Hepatocyte (in vitro differentiated cells): Measurements from ENCODE around the gene TSPAN8. TPM values are rescaled to one million over a fixed set of nuclear protein-coding genes. Genes with fewer than 3 reads are reported as not detected.

Source experiments
- DNase-seq: peaks from one replicate; pipeline ENCODE4 v3.0.0-alpha.2; 2016; ENCODE audit warnings: low spot score
- H2AFZ ChIP-seq: fragments of 200-600 bp; sonication (generic); 2 replicates; pipeline ENCODE4 v1.6.0; 2016; ENCODE audit warnings: antibody characterized with exemption, mild to moderate bottlenecking
- H3K27ac ChIP-seq: fragments of 200-600 bp; sonication (generic); 2 replicates; pipeline ENCODE4 v1.5.1; 2016; ENCODE audit warnings: mild to moderate bottlenecking
- H3K27me3 ChIP-seq: fragments of 200-600 bp; sonication (generic); 2 replicates; pipeline ENCODE4 v1.6.1; 2016
- H3K36me3 ChIP-seq: fragments of 200-600 bp; sonication (generic); replicated peaks from 2 replicates; pipeline ENCODE4 v1.5.1; 2016; ENCODE audit warnings: low read depth; ENCODE audit not compliant: insufficient read depth
- H3K4me1 ChIP-seq: fragments of 200-600 bp; sonication (generic); 2 replicates; pipeline ENCODE4 v1.5.1; 2016; ENCODE audit warnings: mild to moderate bottlenecking, moderate library complexity; ENCODE audit not compliant: insufficient read depth
- H3K4me2 ChIP-seq: fragments of 200-600 bp; sonication (generic); 2 replicates; pipeline ENCODE4 v1.6.0; 2016
- H3K4me3 ChIP-seq: fragments of 200-600 bp; sonication (generic); 2 replicates; pipeline ENCODE4 v1.5.1; 2016; ENCODE audit warnings: mild to moderate bottlenecking
- H3K79me2 ChIP-seq: fragments of 200-600 bp; sonication (generic); 2 replicates; pipeline ENCODE4 v1.6.0; 2017; ENCODE audit warnings: mild to moderate bottlenecking
- H3K9me2 ChIP-seq: fragments of 200-600 bp; sonication (generic); replicated peaks from 2 replicates; pipeline ENCODE4 v1.6.0; 2017; ENCODE audit warnings: mild to moderate bottlenecking; ENCODE audit not compliant: insufficient read depth
- H3K9me3 ChIP-seq: fragments of 200-600 bp; sonication (generic); 2 replicates; pipeline ENCODE4 v1.5.1; 2016; ENCODE audit warnings: low read depth, mild to moderate bottlenecking
- H4K20me1 ChIP-seq: fragments of 200-600 bp; sonication (generic); 2 replicates; pipeline ENCODE4 v1.6.0; 2016; ENCODE audit warnings: mild to moderate bottlenecking; ENCODE audit not compliant: insufficient read depth, poor library complexity, severe bottlenecking
- CTCF ChIP-seq: fragments of 200-600 bp; sonication (generic); IDR thresholded peaks from 2 replicates; pipeline ENCODE4 v1.5.1; 2016; ENCODE audit warnings: antibody characterized with exemption, mild to moderate bottlenecking; ENCODE audit not compliant: poor library complexity
- EZH2 ChIP-seq: fragments of 200-600 bp; sonication (generic); IDR thresholded peaks from 2 replicates; pipeline ENCODE4 v1.6.1; 2016; ENCODE audit warnings: antibody characterized with exemption, mild to moderate bottlenecking, borderline replicate concordance
- EZH2phosphoT487 ChIP-seq: fragments of 200-600 bp; sonication (generic); IDR thresholded peaks from one replicate; pipeline ENCODE4 v1.6.1; 2018; ENCODE audit warnings: antibody characterized with exemption, mild to moderate bottlenecking, low read depth, moderate library complexity; ENCODE audit not compliant: unreplicated experiment, severe bottlenecking
- WGBS: methylation state at CpG from one replicate; pipeline ENCODE4 v1.1.6; 2016; ENCODE audit warnings: low lambda C conversion rate; ENCODE audit errors: missing lambda C conversion rate; 5-methylcytosine and 5-hydroxymethylcytosine counted together
- polyA plus RNA-seq: library from polyadenylated mRNA; unstranded; fragments of >200 nt; fragmentation: Nextera tagmentation; extraction: Ambion mirVana; gene quantifications from 2 replicates; pipeline ENCODE4 v1.2.1, GENCODE V29; 2016
- total RNA-seq: library from RNA; depleted of rRNA; stranded (reverse); fragments of >200 nt; gene quantifications from 2 replicates; pipeline ENCODE4 v1.2.3, GENCODE V29; 2014

Gene TSPAN8
- total RNA-seq, result 639 and 683 TPM in 2 replicates
- polyA plus RNA-seq, result 292 and 312 TPM in 2 replicates

- H3K27me3 ChIP-seq, result no peaks in the 10 kb centered on the region
- peak within 1 kb of the TSS; percentile 3 for H2AFZ ChIP-seq
- H3K4me2 ChIP-seq, result peak within 1 kb of the TSS; percentile 64
- peaks cover 39% of the 10 kb centered on the region for H3K4me1 ChIP-seq
- no peak for TF ChIP-seq CTCF
- TF ChIP-seq EZH2, result no peak
- TF ChIP-seq EZH2phosphoT487, result no peak
- H3K36me3 ChIP-seq, result no peaks in the 10 kb centered on the region
- no peaks in the 10 kb centered on the region for H3K9me3 ChIP-seq
- peak within 1 kb of the TSS; percentile 25 for H3K4me3 ChIP-seq
- H3K79me2 ChIP-seq, result peaks cover 21% of the 10 kb centered on the region
- no peaks in the 10 kb centered on the region for H3K9me2 ChIP-seq
- WGBS, result 49% methylated on average over 7 of the region's 7 CpGs
- H4K20me1 ChIP-seq, result no peaks in the 10 kb centered on the region
- peak within 1 kb of the TSS; percentile 96 for H3K27ac ChIP-seq
- peak; percentile 53 for DNase-seq
Observed at GRCh38 chr12:71157601-71158233, at the start of gene TSPAN8. TSS of gene TSPAN8 (minus strand) at chr12:71157999. CDS start at chr12:71157678, 321 bp downstream.

- H4K20me1 ChIP-seq, result no peaks in the 10 kb centered on the region
- no peaks in the 10 kb centered on the region for H3K79me2 ChIP-seq
- H3K27ac ChIP-seq, result no peak overlapping the region
- WGBS, result 94% methylated on average over 1 of the region's 1 CpG
- no peaks in the 10 kb centered on the region for H3K9me2 ChIP-seq
- H3K9me3 ChIP-seq, result no peaks in the 10 kb centered on the region
- H3K4me1 ChIP-seq, result peaks cover 10% of the 10 kb centered on the region
- no peaks in the 10 kb centered on the region for H3K36me3 ChIP-seq
- TF ChIP-seq CTCF, result no peak
- no peak for TF ChIP-seq EZH2phosphoT487
- TF ChIP-seq EZH2, result no peak
- no peaks in the 10 kb centered on the region for H3K27me3 ChIP-seq
- no peak for DNase-seq
- no peak overlapping the region for H2AFZ ChIP-seq
- no peak overlapping the region for H3K4me3 ChIP-seq
- no peak overlapping the region for H3K4me2 ChIP-seq
Observed at GRCh38 chr12:71201136-71201679, 43.4 kb upstream of the TSPAN8 start.

- H4K20me1 ChIP-seq, result no peaks in the 10 kb centered on the region
- H3K27ac ChIP-seq, result no peak overlapping the region
- no peak for DNase-seq
- WGBS, result 90% methylated on average over 2 of the region's 2 CpGs
- no peak overlapping the region for H3K4me2 ChIP-seq
- H2AFZ ChIP-seq, result no peak overlapping the region
- H3K79me2 ChIP-seq, result no peaks in the 10 kb centered on the region
- no peak overlapping the region for H3K4me3 ChIP-seq
- H3K27me3 ChIP-seq, result no peaks in the 10 kb centered on the region
- H3K36me3 ChIP-seq, result no peaks in the 10 kb centered on the region
- peaks cover 10% of the 10 kb centered on the region for H3K4me1 ChIP-seq
- TF ChIP-seq EZH2phosphoT487 (no peak), EZH2 (no peak), CTCF (no peak)
- H3K9me3 ChIP-seq, result no peaks in the 10 kb centered on the region
- no peaks in the 10 kb centered on the region for H3K9me2 ChIP-seq
Observed at GRCh38 chr12:71200706-71201105, 42.9 kb upstream of the TSPAN8 start.
